Stimulated activated CD4-positive, alpha-beta T cell treated with anti-CD3 and anti-CD28 coated beads, Interleukin-1b, Interleukin-23, amount 100 ng/mL, for 24 hours (primary cell): Measurements from ENCODE around the gene METRNL.
"Not testable (repeated sequence)": the region's sequence is repeated elsewhere in the genome, so short reads cannot be mapped to it uniquely, and the experiment has no call there.

Source experiments
- DNase-seq, 4 experiments: peaks; one replicate each; pipeline ENCODE4 v3.0.0-alpha.2; 2020; ENCODE audit warnings: low read depth in 4 of 4, low spot score in 1 of 4

METRNL gene

GRCh38 chr17:83051396-83052240, 27.8 kb upstream of the METRNL start:
- DNase-seq, result peak; percentile 94 to 97 (median 96)

- DNase-seq, result no peak
Observed at GRCh38 chr17:83052241-83052564, 27.2 kb upstream of the METRNL start.

DNA sequence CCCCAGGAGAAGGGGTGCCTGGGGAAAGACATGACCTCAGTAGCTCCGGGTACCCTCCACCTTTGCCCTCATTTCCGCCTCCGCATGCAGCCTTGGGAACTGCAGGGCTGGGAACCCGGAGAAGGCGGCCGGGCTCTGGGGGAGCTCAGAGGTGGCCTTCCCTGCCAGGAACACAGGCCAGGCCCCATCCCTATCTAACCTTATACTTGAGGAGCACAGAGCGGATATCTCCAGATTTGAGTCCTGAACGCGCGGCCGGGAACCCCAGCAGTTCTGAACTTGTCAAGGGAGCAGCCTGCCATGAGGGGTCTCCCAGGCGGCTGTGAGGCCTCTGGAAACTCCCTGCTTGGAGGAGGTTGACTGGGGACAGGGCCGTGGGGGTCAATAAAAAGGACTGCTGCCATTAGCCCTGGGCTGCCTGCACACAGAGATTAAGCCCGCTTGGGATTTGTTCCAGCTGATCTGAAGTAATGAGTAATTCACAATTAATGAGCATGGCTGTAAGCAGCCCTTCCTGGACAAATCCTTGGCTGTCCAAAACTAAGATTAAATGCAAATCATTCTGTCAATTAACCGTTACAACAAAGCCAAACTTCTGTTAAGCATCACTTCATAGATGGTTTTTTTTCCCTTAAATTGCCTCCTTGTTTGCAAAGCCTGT, 26.3 kb upstream of the METRNL start:
- DNase-seq, result no peak

DNA sequence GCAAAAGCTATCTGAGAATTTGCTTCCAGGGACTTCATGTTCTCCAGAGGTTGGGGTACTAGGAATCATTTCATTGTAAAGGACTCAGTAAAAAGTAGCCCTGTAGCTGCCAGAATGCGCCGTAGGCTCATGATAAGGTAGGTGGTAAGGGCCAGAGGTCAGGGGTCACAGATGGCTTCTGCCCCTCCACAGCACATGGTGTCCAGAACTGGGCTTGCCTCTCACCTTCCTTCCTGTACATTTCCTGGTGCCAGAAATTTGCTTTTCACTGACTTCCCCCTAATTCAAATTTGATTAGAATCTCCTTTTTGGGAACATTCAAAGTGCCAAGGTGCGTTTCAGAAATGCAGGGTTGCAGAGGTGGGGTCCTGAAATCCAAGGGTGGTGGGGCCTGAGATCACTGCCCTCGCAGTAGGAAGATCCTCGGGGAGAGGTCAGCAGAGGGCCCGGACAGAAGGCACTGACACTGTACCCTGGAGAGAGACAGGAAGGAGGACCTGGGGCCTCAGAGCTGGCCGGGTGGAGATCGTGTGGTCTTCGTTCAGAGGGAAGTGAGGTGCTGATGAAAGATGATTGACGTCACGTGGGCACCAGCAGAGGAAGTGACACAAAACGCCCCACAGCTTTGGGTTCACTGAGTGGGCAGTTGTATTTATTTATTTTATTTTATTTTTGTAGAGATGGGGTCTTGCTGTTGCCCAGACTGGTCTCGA, 25.5 kb upstream of the METRNL start:
- DNase-seq, result no peak

DNA sequence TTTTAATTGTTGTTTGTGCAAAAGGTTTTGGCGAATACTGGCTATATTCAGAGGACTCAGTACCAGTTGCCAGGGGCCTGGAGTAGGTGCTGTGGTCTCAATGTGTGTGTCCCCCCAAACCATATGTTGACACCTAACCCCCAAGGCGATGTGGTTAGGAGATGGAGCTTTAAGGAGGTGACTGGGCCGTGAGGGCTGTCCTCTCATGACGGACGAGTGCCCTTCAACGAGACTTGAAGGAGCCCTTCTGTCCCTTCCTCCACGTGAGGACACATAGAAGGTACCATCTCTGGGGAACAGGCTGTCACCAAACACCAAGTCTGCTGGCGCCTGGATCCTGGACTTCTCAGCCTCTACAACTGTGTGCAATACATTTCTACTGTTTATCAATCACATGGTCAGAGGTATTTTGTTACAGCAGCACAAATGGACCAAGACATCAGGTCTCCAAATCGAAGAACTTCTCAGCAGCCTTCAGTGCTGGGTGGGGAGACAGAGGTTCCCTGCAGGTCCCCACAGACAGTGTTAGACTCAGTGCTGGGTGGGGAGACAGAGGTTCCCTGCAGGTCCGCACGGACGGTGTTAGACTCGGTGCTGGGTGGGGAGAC, 24.8 kb upstream of the METRNL start:
- no peak for DNase-seq

GRCh38 chr17:83055176-83055575, 24.2 kb upstream of the METRNL start:
- not testable (repeated sequence) for DNase-seq

- DNase-seq, result no peak
Observed at GRCh38 chr17:83055911-83056582, 23.4 kb upstream of the METRNL start.

DNA sequence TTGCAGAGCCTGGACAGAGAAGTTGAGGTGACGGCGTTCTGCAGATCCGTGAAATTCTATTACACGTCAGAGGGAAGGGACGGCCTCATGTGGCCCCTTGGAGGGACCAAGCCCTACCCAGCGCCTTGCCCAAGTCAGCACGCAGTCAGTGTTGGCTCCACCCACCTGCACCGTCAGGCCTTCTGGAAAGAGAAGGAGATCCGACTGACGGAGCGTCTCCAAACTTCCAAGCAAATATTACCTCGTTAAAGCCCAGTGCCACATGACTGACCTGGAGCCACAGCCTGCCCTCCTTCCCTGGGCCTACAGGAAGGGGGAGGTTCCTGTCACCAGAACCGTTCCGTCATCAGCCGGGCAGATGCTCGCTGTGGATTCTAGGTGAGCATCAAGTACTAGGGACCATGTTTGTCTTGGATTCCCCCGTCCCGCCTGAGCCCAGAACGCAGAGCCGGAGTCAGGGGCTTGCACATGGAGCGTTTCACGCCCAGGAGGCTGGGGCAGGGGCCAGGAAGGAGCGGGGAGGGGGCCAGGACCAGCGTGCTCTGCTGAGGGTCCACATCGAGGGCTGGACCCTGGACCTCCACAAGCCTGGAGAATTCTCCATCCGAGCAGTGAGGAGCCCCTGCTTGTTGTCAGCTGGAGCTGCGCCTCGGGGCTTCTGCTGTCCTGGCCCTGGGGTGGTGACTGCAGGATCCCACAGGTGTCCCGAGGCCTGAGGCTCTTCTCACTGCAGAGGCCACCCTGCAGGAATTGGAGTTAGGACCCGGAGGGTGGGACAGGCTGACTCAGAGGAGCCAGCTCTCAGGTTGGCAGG, 22.6 kb upstream of the METRNL start:
- DNase-seq, result no peak

DNA sequence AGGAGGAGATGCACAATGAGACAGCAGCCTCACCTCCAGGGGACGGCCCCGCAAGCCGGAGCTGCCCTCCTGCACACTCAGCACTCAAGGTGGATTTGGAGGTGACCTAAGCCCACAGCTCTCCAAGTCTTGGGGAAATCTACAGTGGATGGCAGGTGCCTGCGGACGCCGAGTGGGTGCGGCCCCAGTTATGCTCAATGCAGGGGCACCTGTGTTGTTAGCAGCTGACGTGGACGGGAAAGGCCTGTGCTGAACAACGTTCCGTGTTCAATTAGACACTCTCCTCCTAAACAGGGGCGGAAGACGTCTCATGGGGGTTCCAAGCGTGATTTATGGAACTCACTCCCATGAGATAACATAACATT, 22.0 kb upstream of the METRNL start:
- no peak for DNase-seq

DNA sequence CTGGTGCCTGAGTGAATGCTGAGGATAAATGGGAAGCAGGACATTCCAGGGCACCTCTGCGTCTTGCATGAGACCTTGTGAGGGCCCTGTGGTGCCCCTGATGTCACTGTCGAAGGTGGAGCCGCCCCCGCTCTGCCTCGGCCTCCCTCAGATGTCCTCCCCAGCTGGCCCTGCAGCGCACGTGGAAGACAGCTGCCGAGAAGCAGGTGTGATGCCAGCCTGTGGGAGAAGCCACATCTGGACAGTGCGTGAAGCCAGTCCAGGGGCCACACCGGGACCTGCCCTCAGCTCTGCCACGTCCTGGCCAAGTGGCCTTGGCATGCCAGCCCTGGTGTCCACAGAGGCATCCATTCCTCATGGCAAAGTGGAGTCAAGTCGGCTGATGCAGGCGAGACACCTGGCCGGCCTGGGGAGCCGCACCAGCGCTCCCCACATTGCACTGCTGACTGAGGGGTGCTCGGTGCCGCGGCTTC, 21.6 kb upstream of the METRNL start:
- DNase-seq, result no peak

- no peak for DNase-seq
Observed at GRCh38 chr17:83058266-83058798, 21.1 kb upstream of the METRNL start.

DNA sequence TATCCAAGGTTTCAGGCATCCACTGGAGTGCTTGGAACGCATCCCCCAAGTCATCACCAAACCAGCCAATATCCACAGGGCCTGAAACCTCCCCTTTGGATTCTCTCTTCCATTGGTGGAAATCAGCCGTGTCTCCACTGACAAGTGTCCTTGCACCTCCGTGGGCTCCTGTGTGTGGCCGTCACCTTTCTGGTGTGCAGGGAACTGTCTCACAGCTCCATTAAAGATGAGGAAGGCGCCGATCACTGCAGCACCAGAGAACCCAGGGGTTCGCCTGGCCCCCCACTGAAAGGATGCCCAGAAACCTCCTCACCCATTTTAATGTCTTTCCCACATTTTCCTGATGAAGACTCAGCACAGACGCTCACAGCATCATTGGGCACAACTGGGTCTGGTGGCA, 17.8 kb upstream of the METRNL start:
- no peak for DNase-seq

- no peak for DNase-seq
Observed at GRCh38 chr17:83062011-83062817, 17.2 kb upstream of the METRNL start.

GRCh38 chr17:83062818-83063671, 16.4 kb upstream of the METRNL start:
- DNase-seq, result no peak

DNA sequence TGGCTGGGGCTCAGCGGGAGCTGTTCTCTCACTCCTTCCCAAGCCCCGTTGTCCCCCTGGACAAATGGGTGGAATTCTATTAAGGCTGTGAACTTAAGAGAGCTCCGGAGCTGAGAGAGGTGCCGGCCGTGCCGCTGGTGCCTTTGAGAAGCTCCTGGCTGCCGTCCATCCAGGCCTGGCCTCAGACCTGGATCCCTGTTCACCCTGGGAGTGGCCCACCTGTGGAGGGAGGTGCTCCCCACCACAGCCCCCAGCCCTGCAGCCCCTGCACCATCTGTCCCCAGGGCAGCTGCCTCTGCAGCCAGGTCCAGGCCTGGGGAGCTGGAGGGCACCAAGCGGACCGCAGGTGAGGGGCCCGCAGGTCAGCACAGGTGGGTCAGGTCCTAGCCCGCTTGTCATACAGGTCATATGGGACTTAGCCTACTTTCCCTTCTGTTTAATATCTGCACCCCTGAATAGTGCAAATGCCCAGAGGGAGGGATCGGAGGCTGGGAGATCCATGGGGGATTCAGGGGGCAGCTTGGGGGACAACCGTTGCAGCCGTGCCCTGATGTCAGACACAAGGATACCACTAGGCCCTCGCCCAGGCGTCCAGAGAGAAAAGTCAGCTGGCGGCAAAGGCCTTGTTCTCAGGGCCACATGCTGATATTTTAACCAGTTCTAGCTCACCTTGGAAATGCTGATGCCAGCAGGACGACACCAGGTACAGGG, 15.2 kb upstream of the METRNL start:
- DNase-seq, result no peak

- no peak for DNase-seq
Observed at GRCh38 chr17:83064732-83065659, 14.4 kb upstream of the METRNL start.
